Lung (tissue), 12 donors: Measurements from ENCODE around the gene INPP4B. TPM values are rescaled to one million over a fixed set of nuclear protein-coding genes. Genes with fewer than 3 reads are reported as not detected.

Source experiments
- ATAC-seq: fragments of 200-7000 bp; cut with Tn5 transposase; one replicate; pipeline ENCODE4 v1.9.1; 2020; ENCODE audit warnings: moderate number of reproducible peaks; ENCODE audit not compliant: insufficient read depth, low FRiP score
- DNase-seq, 3 donors: peaks; one replicate each; pipeline ENCODE4 v3.0.0-alpha.2; 2013 to 2017
- H3K27ac ChIP-seq, 2 donors: one replicate each; pipeline ENCODE4 v1.5.1; 2013; ENCODE audit warnings: mild to moderate bottlenecking in 2 of 2, moderate library complexity in 2 of 2, control low read depth in 1 of 2, inconsistent platforms in 1 of 2, low read depth in 1 of 2, low read length in 1 of 2
- H3K27me3 ChIP-seq, 3 donors: one replicate each; pipeline ENCODE4 v1.5.1; 2013; ENCODE audit warnings: low read length in 2 of 3; ENCODE audit not compliant: control insufficient read depth in 3 of 3, insufficient read depth in 3 of 3
- H3K36me3 ChIP-seq, 4 donors: one replicate each; pipeline ENCODE4 v1.5.1; 2013; ENCODE audit warnings: low read length in 4 of 4, mild to moderate bottlenecking in 1 of 4, moderate library complexity in 1 of 4; ENCODE audit not compliant: control insufficient read depth in 4 of 4, insufficient read depth in 4 of 4
- H3K4me1 ChIP-seq, 5 donors: one replicate each; pipeline ENCODE4 v1.5.1; 2013; ENCODE audit warnings: low read length in 5 of 5, mild to moderate bottlenecking in 2 of 5, moderate library complexity in 1 of 5; ENCODE audit not compliant: control insufficient read depth in 5 of 5, insufficient read depth in 5 of 5
- H3K4me3 ChIP-seq: one replicate; pipeline ENCODE4 v1.5.1; 2013; ENCODE audit warnings: mild to moderate bottlenecking, control low read depth, moderate library complexity
- H3K9ac ChIP-seq, 2 donors: one replicate each; pipeline ENCODE4 v1.5.1; 2013; ENCODE audit warnings: low read length in 2 of 2, control low read depth in 1 of 2; ENCODE audit not compliant: insufficient read depth in 1 of 2
- H3K9me3 ChIP-seq, 4 donors: one replicate each; pipeline ENCODE4 v1.5.1; 2013; ENCODE audit warnings: low read length in 3 of 4, mild to moderate bottlenecking in 1 of 4, moderate library complexity in 1 of 4; ENCODE audit not compliant: control insufficient read depth in 4 of 4, insufficient read depth in 3 of 4
- CTCF ChIP-seq: IDR thresholded peaks from 2 replicates; pipeline ENCODE4 v1.5.1; 2012; ENCODE audit warnings: mild to moderate bottlenecking; ENCODE audit errors: control extremely low read depth, extremely low read depth
- WGBS, 2 donors: extraction: QIAGEN DNeasy Blood & Tissue Kit; methylation state at CpG; one replicate each; pipeline ENCODE4 v1.1.7; 2013; 5-methylcytosine and 5-hydroxymethylcytosine counted together
- polyA plus RNA-seq, 2 donors: library from polyadenylated mRNA; stranded (reverse); fragments of 200-250 nt; gene quantifications; one replicate each; pipeline ENCODE4 v1.2.1, GENCODE V29; 2013
- total RNA-seq, 2 donors: library from RNA; depleted of rRNA in 1 of 2; stranded (reverse); fragments of >200 nt in 1 of 2; gene quantifications; one replicate each; pipeline ENCODE4 v1.2.1, GENCODE V29; 2014 to 2021
- donor health status: control.
- donor health status: control.
- donor health status: Bipolar disorder and iron deficiency.
- donor health status: healthy.
- donor health status: DM: yes; HTN: yes; CAD: no.

The INPP4B gene
- total and polyA plus RNA-seq, 4 donors, result 2.4 to 32.6 (median 5.6) TPM

- DNase-seq (peak in 2 of 3 donors; percentile 54 to 62), ATAC-seq (no peak)
- Histone ChIP-seq H3K9me3 (peaks cover 0 to 3% (median 0%) of the 10 kb centered on the region in 4 donors), H3K9ac (no peak overlapping the region), H3K27me3 (no peaks in the 10 kb centered on the region), H3K36me3 (no peaks in the 10 kb centered on the region), H3K27ac (no peak overlapping the region), H3K4me1 (peaks cover 0 to 2% (median 0%) of the 10 kb centered on the region in 5 donors), H3K4me3 (no peak overlapping the region)
- TF ChIP-seq CTCF, result no peak
Observed at GRCh38 chr4:142366769-142367181, 479.3 kb downstream of the INPP4B start.

- no peaks in the 10 kb centered on the region for H3K36me3 ChIP-seq
- TF ChIP-seq CTCF, result no peak
- peaks cover 0 to 2% (median 0%) of the 10 kb centered on the region in 5 donors for H3K4me1 ChIP-seq
- H3K27ac ChIP-seq, result no peak overlapping the region
- no peaks in the 10 kb centered on the region for H3K9me3 ChIP-seq
- no peak overlapping the region for H3K9ac ChIP-seq
- H3K4me3 ChIP-seq, result no peak overlapping the region
- no peak for ATAC-seq
- WGBS, 2 donors, result 61 to 84% methylated on average over 1 of the region's 1 CpG
- no peak for DNase-seq
- no peaks in the 10 kb centered on the region for H3K27me3 ChIP-seq
Observed at GRCh38 chr4:142365391-142365790, 480.7 kb downstream of the INPP4B start.

GRCh38 chr4:142363686-142364085, 482.4 kb downstream of the INPP4B start:
- Histone ChIP-seq H3K27ac (no peak overlapping the region), H3K27me3 (no peaks in the 10 kb centered on the region), H3K4me1 (peaks cover 0 to 5% (median 0%) of the 10 kb centered on the region in 5 donors), H3K9me3 (no peaks in the 10 kb centered on the region), H3K36me3 (no peaks in the 10 kb centered on the region), H3K4me3 (no peak overlapping the region), H3K9ac (no peak overlapping the region)
- 76 to 80% methylated on average over 1 of the region's 1 CpG for WGBS, 2 donors
- ATAC-seq (no peak), DNase-seq (no peak)
- no peak for TF ChIP-seq CTCF

- peaks cover 0 to 3% (median 0%) of the 10 kb centered on the region in 5 donors for H3K4me1 ChIP-seq
- H3K9ac ChIP-seq, result no peak overlapping the region
- no peaks in the 10 kb centered on the region for H3K27me3 ChIP-seq
- H3K27ac ChIP-seq, result no peak overlapping the region
- no peak overlapping the region for H3K4me3 ChIP-seq
- no peaks in the 10 kb centered on the region for H3K36me3 ChIP-seq
- H3K9me3 ChIP-seq, result no peaks in the 10 kb centered on the region
- DNase-seq (no peak), ATAC-seq (no peak)
- 91 to 94% methylated on average over 2 of the region's 2 CpGs for WGBS, 2 donors
- no peak for TF ChIP-seq CTCF
Observed at GRCh38 chr4:142361981-142362380, 484.1 kb downstream of the INPP4B start.
